Liver (tissue), 3 donors: ENCODE results near the gene PTGS2.

Experiments
- ATF3 ChIP-seq: IDR thresholded peaks from 2 replicates; pipeline ENCODE4 v1.6.1; 2016; ENCODE audit warnings: antibody characterized with exemption
- CTCF ChIP-seq: fragments of 150-350 bp; IDR thresholded peaks from 2 replicates; pipeline ENCODE4 v1.5.1; 2017; ENCODE audit warnings: improper control_type of control experiment, low read depth, low read length; ENCODE audit not compliant: missing input control
- MAX ChIP-seq: IDR thresholded peaks from 2 replicates; pipeline ENCODE4 v1.6.1; 2016; ENCODE audit warnings: antibody characterized with exemption
- donor health status: healthy.
- donor health status: healthy.

GRCh38 chr1:186634511-186634910, 45.7 kb downstream of the PTGS2 start:
- TF ChIP-seq MAX = no peak
- no peak for TF ChIP-seq ATF3
- no peak for TF ChIP-seq CTCF
